GM15510 (cell line): ENCODE measurements around the gene OR10G8.

Experiments used
- POLR2A ChIP-seq: IDR thresholded peaks from 3 replicates; pipeline ENCODE4 v1.6.1; 2011; ENCODE audit warnings: borderline replicate concordance; ENCODE audit not compliant: insufficient read length; ENCODE audit errors: extremely low read depth

OR10G8 gene

GRCh38 chr11:124026498-124026897, at the start of gene OR10G8:
Gene OR10G8 (plus strand): TSS chr11:124026798. CDS start chr11:124029623, 2,825 bp downstream.
- no peak for TF ChIP-seq POLR2A

DNA sequence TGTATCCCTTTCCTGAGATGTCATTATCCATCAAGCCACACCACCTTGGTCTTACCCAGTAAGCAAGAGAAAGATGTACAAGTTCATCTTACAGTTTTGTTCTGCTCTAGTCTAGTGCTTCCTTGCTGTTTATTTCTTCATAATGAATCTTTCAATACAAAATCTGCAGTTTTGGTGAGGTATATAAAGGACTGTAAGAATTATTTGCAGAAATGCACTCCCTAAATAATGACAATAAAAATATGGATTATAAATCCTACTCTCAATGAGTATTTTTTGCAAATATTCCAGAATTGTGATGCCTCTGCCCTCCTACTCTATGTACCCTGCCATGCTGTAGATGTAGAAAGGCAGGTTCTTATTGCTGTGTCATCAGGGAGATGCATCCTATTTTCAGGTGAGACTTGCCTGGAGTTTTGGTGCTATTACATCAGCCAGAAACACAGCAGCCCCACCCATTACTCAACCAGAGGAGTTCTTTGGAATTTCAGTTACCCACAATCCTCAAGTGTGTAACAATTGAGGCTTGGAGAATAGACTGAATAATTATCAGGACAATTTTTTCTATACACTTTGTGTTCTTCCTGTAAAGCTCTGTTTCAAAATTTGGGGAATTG, 48.8 kb upstream of the OR10G8 start, which contains the start of gene OR10S1:
TSS of gene OR10S1 (minus strand) at position 51 of the 617 bp plus-strand sequence. CDS start 117 bp downstream, outside the sequence.
- no peak for TF ChIP-seq POLR2A

GRCh38 chr11:123979311-123979710, 47.3 kb upstream of the OR10G8 start:
- no peak for TF ChIP-seq POLR2A

GRCh38 chr11:123995119-123995518, 31.5 kb upstream of the OR10G8 start, which contains the start of gene OR10G6:
Gene OR10G6 (minus strand): TSS chr11:123995161. CDS start chr11:123995161, 0 bp downstream.
- TF ChIP-seq POLR2A: no peak

DNA sequence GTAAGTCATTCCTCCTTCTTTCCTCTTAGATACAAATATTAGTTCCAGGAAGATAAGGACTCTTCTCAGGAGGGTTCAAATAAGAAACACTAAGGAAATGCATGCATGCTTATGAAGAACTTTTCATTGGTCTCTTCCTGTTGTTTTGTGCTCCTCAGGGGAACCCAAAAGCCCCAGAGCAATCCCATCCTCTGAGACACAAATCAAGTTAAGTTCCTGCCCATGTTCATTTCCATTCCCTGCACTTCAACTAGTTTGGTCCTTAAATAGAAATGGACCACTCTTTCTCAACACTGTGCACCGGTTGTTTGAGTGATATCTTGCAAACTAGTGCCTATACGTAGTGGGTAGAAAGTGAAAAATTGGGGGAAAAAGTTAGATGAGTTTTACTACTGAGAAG, 13.9 kb upstream of the OR10G8 start, which contains the start of gene OR10G4:
TSS of gene OR10G4 (plus strand) at position 301 of the 400 bp plus-strand sequence. CDS start 2,578 bp downstream, outside the sequence.
- no peak for TF ChIP-seq POLR2A

DNA sequence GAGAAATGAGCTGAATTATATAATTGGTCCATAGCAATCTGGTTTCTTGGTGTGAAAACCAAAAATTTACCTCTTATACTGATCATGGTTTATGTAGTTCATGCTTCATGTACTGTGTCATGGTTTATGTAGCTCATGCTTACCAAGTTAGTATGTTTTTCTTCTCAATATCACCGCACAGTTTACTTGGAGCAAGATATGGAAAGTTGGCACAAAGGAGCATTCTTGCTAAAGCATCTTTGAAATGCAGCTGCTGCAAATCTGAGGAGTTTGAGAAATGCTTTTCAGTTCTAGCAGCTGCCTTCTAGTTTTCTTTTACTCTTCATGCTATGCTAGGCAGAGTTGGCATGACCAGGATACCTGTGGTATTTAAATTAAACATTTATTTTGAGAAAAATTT, 10.1 kb downstream of the OR10G8 start:
- TF ChIP-seq POLR2A: no peak

DNA sequence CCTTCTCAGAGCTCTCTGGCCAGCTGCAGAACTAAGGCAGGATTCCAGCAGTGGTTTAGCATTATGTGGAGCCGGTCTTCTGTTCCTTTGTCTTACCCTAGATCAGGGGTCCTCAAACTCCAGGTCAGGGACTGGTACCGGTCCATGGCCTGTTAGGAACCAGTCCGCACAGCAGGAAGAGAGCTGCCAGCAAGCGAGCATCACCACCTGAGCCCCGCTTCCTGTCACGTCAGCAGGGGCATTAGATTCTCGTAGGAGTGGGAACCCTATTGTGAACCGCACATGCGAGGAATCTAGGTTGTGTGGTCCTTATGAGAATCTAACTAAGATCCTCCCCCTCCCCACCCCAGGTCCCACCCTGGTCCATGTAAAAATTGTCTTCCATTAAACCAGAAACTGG, 13.0 kb downstream of the OR10G8 start:
- TF ChIP-seq POLR2A: no peak

- TF ChIP-seq POLR2A: no peak
These were observed 14.7 kb downstream of the OR10G8 start, which contains the start of gene OR10G7 for GRCh38 chr11:124041254-124041653. Gene OR10G7 (minus strand): TSS chr11:124041325. CDS start chr11:124039001, 2,324 bp downstream.

DNA sequence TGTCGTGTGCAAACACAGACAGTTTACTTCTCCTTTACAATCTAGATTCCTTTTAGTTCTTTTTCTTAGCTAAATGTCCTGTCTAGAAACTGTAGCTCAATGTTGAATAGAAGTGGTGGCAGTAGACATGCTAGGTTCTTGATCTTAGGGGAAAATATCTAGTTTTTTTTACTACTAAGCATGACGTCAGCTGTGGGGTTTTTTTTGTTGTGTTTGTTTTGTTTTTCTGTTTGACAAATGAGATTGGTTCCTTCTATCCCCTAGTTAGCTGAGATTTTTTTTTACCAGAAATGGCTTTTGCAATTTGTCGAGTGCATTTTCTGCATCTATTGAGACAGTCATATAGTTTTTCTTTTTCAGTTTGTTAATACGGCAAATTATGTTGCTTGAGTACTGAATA, 16.8 kb downstream of the OR10G8 start:
- TF ChIP-seq POLR2A: no peak

DNA sequence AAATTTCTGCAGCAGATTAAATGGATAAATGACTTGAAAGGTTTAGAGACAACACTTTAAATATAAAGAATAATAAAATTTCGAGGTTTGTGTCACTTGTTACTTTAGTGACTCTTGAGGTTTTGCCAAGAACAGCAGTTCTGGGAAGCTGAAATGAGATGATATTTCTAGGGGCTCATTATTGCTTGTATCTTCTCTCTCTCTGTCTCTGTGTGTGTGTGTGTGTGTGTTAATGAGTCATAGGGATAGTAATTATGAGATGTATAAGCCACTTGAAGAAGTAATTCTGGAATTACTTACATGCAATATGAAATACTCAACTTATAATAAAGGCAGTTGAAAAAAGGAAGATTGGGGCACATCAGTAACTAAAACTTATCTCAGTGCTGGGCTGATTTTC, 24.1 kb downstream of the OR10G8 start:
- no peak for TF ChIP-seq POLR2A

DNA sequence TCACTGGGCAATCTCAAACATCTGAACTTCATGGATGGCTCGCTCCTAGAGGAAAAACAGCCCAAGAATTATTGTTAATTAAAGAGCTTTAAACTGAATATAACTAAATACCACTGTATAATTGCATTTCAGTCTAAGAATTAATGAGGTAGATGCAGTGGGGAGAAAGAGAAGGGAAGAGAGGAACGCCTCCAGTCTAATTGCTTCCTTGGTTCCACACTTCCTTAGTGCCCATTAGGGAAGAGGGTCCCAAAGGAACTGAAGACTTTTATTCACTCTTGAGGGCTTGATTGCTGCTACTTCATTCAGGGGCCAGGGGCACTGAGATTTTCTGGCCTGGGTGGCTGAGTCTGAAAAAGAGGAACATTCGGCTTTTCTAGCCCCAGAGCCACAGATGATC, 26.4 kb downstream of the OR10G8 start:
- no peak for TF ChIP-seq POLR2A

DNA sequence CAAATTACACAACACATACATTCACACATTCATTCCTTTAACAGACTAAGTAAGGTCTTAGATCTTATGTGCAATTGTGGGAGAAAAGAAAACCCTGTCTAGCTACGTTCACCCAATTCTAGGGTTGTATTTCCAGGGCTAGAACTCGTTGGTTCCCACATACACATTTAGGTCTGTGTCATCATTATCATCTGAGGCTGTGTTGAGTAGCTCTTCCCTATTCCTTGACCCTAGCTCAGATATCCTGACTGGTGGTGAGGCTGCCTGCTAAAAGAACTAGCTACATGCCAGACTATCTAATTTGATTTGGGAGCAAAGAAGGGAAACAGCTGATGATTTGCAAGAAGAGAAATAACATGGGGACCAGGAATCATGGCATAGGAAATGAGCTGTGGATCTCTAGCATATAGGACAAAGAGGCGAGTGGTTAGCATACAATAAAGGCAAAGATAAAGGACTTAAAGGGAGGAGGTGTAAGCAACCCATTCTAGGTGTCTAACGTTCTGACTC, 42.1 kb downstream of the OR10G8 start:
- no peak for TF ChIP-seq POLR2A

DNA sequence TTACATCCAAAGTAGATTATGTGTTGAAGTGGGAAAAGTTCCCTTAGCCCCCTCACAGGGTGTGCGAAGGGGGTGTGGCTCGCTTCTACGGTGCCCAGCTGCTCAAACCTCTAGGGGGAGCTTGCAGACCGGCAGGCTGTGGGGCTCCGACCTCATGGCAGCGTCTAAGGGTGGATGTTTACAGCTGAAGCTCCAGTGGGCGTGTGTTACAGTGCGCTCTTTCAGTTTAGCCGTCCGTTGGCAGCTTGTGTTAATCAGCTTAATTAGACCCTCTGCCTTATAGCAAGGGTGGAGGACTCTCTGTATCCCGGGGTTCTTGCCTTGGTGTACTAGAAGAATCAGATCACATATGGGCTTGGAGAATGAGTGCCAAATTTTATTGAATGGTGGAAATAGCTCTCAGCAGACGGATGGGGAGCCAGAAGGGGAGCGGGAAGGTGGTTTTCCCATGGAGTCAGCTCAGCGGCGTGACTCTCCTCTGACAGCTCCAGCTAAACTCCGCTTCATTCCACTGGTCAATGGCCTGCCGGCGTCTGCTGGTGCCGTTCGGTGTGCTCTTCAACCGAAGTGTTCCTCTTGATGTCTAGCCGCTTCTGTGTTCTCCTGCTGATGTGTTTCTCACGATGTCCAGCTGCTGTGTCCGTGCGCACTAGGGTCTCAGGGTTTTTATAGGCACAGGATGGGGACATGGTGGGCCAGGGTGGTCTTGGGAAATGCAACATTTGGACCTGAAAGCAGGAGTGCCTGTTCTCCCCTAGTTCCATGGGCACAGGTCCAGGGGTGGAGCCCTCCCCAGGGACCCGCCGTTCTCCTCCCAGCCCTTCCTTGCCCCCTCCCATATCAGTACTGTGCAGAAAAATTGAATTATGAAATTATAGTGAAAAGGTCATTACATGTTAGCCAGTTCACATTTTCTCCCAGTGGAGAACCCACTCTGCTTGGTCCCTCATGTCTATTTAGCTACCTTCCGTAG, 43.1 kb downstream of the OR10G8 start:
- TF ChIP-seq POLR2A: no peak

DNA sequence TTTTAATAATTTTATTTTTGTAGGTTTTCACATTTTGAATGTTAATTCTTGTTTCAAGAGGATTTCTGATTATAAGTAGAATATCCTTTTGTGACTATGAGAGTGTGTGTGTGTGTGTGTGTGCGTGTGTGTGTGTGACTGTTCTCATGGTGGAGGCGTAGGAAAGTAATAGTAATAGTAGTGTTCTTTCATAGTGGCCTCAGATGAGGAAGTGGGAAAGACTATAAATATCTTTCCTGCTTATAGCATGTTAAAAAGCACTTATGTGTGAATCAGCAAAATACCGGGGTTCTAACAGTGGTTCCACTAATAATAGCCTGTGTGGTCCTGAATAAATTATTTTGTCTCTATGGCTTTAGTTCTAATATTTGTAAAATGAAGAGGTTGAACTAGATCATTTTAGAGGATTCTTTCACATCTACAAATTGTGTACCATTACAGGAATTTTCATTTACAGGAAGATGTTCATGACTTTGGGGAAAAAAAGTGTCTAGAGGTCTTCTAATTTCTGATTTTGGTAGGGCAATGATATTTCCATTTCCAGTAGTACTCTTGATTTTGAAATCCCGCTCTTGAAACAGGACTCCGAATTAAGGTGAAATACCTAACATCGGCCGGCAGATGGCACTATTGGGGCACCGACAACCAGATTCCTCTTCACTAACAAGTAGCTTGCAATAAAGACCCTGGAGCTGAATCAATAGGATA, 44.5 kb downstream of the OR10G8 start:
- TF ChIP-seq POLR2A: no peak

DNA sequence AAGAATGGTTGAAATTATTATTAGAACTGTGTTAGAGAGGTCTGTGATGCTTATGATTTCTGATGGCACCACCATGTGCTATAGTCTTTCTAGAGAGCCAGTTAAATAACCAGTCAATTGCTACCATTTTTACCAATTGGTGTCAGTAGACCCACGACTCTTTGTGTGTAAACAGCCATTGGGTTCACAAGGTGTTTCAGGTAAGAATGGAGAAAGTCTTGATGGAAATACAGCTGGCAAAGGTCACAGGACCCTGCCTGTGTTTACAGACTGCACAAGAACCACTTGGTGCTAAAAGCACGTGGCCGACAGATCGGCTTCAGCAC, 45.0 kb downstream of the OR10G8 start:
- no peak for TF ChIP-seq POLR2A

DNA sequence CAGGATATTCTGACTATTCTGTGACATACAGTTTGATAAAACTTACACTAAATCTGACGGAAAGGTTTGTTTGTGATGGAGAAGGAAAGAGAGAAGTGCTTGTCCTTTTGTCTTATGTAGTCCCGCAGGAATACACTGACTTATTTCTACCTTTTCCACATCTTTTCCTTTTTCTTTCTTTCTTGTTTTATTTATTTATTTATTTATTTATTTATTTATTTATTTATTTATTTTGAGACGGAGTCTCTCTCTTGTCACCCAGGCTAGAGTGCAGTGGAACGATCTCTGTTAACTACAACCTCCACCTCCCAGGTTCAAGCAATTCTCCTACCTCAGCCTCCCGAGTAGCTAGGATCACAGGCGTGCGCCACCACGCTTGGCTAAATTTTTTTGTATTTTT, 45.5 kb downstream of the OR10G8 start:
- no peak for TF ChIP-seq POLR2A

- no peak for TF ChIP-seq POLR2A
These were observed 48.0 kb downstream of the OR10G8 start for GRCh38 chr11:124074554-124074953.
